ENCODE data around the gene DNAAF5. TPM values are rescaled to one million over a fixed set of nuclear protein-coding genes. Genes with fewer than 3 reads are reported as not detected.

DNAAF5 gene
- total RNA-seq = 41.5 and 41.7 TPM in 2 replicates

DNA sequence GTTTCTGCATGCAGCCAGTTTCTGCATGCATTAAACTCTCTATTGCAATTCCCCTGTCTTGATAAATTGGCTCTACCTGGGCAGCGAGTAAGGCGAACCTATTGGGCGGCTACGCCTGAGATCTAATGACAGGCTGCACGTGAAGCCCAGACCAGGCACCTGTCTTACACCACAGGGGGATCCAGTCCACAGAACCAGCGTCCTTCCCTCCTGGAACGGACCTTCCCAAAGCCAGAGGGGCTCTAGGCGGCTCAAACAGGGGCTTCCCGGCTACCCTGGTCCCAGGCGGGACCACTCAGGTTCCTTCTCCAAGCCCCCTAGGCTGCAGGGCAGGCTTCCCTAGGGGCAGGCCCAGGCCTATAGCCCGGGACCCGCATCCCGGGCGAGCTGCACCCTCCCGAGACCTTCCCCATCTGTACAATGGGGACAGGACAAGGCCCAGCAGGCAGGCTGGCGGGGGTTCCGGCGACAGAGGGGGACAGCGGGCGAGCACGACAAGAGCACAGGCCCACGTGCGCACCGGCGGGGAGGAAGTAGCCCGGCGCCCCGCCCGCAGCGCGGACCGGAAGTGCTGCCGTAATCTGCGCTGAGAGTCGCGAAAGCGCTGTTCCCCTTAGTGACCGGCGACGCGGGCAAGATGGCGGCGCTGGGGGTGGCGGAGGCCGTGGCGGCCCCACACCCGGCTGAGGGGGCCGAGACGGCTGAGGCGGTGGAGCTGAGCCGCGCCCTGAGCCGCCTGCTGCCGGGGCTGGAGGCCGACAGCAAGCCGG, at the start of gene DNAAF5:
TSS of gene DNAAF5 (plus strand) at position 616 of the 770 bp plus-strand sequence. CDS start at position 638, 22 bp downstream.
- Mint-ChIP-seq H3K9me3 (peaks cover 25% of the 10 kb centered on the region), H3K4me3 (ENCODE audit: low read depth) (peak within 1 kb of the TSS; percentile 92), H3K36me3 (ENCODE audit: low read depth) (peaks cover 60% of the 10 kb centered on the region), H3K27ac (peak within 1 kb of the TSS; percentile 91), H3K4me1 (ENCODE audit: low read depth) (peaks cover 17% of the 10 kb centered on the region), H3K27me3 (ENCODE audit: low read depth) (no peaks in the 10 kb centered on the region)
- intact Hi-C loops (cut with micrococcal nuclease) = loop anchor here (1.0 to 5.0 kb wide), 4 partner anchors 91 to 207 kb away; partner anchors contain the start of gene PDGFA
- peak; percentile 85 for DNase-seq (ENCODE audit: low spot score)

DNA sequence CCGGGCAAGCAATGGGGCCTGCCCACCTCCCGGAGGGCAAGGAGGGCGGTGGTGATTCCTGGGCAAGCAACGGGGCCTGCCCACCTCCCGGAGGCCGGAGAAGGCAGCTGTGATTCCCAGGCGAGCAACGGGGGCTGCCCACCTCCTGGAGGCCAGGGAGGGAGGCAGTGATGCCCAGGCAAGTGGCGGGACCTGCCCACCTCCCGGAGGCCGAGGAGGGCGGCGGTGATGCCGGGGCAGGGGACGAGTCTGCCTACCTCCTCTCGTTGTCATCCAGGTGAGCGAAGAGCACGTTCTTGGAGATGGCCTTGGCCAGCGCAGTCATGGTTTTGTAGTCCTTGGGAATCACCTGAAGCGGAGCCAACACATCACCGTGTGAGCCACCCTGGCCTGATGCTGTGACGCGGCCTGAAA, 49.5 kb upstream of the DNAAF5 start:
- Mint-ChIP-seq H3K36me3 (ENCODE audit: low read depth) (peaks cover 52% of the 10 kb centered on the region), H3K4me3 (ENCODE audit: low read depth) (no peak overlapping the region), H3K4me1 (ENCODE audit: low read depth) (no peaks in the 10 kb centered on the region), H3K27ac (no peak overlapping the region), H3K9me3 (peaks cover 13% of the 10 kb centered on the region), H3K27me3 (ENCODE audit: low read depth) (no peaks in the 10 kb centered on the region)
- no peak for DNase-seq (ENCODE audit: low spot score)
- intact Hi-C loops (cut with micrococcal nuclease) = no loop called here

DNA sequence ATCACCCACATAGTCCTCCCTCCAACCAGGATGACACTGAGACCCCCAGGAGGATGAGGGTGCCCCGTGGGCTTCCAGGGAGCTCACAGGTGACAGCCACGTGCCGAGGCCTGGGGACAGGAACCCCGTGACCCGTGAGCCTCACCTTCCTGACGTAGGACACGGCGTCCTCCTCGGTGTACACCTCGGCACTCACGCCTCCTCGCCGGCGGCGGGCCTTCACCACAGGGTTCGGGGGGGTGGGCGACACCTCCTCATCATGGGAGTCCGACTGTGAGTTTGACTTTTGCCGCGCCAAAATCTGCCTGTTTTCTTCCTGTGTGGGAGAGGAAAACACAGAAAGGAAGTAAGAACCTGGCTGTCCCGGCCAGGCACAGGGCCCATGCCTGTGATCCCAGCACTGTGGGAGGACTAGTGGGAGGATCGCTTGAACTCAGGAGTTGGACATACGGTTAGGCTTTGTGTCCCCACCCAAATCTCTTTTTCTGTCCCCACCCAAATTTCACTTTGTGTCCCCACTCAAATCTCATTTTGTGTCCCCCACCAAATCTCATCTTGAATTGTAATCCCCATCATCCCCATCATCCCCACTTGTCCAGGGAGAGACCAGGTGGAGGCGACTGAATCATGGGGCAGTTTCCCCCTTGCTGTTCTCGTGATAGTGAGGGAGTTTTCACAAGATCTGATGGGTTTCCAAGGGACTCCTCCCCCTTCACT, 45.9 kb upstream of the DNAAF5 start:
- no peak for DNase-seq (ENCODE audit: low spot score)
- Mint-ChIP-seq H3K27ac (no peak overlapping the region), H3K9me3 (peaks cover 15% of the 10 kb centered on the region), H3K36me3 (ENCODE audit: low read depth) (peaks cover 49% of the 10 kb centered on the region), H3K4me1 (ENCODE audit: low read depth) (no peaks in the 10 kb centered on the region), H3K4me3 (ENCODE audit: low read depth) (no peak overlapping the region), H3K27me3 (ENCODE audit: low read depth) (no peaks in the 10 kb centered on the region)
- intact Hi-C loops (cut with micrococcal nuclease) = no loop called here

DNA sequence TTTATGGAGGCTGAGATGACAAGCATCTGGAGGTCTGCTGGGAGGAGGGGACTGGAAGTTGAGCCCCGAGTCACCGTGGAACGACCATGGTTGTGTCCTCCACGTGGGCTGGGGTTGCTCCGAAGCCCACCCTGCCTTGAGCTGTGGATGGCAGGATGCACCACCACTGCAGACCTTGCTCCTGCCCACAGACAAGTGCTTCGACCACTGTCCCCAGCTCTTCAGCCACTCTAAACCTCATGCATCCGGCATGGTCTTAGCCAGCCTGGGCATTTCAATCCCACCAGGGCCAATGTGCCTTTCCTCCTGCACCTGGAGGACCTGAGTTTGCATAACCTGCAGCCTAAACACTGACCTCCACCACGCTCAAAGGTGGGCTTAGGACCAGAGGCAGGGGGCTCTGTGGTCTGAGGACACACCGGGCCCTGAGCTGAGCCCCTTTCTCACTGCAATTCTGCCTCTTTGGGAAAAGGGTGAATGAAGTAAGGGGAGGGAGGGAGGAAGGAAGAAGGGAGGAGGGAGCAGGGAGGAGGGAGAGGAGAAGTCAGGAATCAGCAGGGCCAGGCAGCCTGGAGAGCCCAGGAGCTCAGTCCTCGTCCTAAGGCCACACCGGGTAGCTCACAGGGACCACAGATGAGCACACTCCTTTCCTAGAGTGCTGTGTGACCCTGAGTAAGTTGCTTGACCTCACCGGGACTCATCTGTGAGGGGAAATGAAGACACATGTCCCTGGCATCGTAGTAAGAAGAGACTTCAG, 44.8 kb upstream of the DNAAF5 start:
- Mint-ChIP-seq H3K27ac (no peak overlapping the region), H3K4me3 (ENCODE audit: low read depth) (no peak overlapping the region), H3K9me3 (peaks cover 27% of the 10 kb centered on the region), H3K27me3 (ENCODE audit: low read depth) (no peaks in the 10 kb centered on the region), H3K4me1 (ENCODE audit: low read depth) (no peaks in the 10 kb centered on the region), H3K36me3 (ENCODE audit: low read depth) (peaks cover 48% of the 10 kb centered on the region)
- no peak for DNase-seq (ENCODE audit: low spot score)
- intact Hi-C loops (cut with micrococcal nuclease) = no loop called here

DNA sequence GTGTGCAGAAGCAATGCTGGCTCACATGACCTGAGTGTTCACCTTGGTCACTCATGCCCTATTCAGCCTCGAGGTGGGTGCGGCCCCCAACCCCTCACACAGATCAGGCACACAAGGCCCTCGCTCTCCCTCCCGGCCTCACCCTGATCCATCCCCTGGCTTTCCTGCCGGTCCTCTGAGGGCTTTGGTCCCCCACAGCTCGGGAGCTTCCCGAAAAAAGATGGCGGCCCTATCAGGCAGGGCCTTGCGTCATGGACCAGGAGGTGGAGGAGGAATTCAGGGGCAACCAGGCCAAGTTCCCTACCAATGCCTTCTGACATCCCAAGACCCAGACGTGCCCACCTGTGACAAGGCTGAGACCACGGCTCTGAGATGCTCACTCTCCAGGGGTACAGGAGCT, 43.7 kb upstream of the DNAAF5 start:
- H3K36me3 Mint-ChIP-seq (ENCODE audit: low read depth) = peaks cover 51% of the 10 kb centered on the region

DNA sequence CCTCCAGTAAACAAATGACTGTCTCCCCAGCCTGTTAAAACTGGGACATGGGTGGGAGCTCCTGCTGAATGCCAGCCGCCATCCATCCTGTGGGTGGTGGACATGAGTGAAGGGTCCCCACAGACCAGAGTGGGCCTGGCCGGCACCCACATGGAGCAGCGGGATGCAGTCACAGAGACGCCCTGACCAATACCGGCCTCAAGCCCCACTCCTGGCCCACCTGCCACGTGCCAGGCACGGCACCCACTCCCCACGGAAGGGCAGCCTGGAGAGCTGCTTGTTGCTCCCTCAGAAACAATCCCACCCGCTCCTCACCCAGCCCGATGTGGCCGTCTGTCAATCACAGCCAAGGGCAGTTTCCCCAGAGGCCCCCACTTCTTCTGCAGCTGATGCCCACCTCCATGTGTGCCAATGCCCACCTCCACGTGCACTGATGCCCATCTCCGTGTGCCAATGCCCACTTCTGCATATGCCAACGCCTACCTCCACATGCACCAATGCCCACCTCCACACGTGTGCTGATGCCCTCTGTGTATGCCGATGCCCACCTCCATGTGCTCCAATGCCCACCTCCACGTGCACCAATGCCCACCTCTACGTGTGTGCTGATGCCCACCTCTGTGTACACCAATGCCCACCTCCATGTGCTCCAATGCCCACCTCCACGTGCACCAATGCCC, 42.8 kb upstream of the DNAAF5 start:
- intact Hi-C loops (cut with micrococcal nuclease) = no loop called here
- no peak for DNase-seq (ENCODE audit: low spot score)
- Mint-ChIP-seq H3K27me3 (ENCODE audit: low read depth) (no peaks in the 10 kb centered on the region), H3K9me3 (peaks cover 42% of the 10 kb centered on the region), H3K4me3 (ENCODE audit: low read depth) (no peak overlapping the region), H3K4me1 (ENCODE audit: low read depth) (no peaks in the 10 kb centered on the region), H3K36me3 (ENCODE audit: low read depth) (peaks cover 50% of the 10 kb centered on the region), H3K27ac (no peak overlapping the region)

More for the DNA sequence above, 43.7 kb upstream of the DNAAF5 start:
- Mint-ChIP-seq H3K9me3 (peaks cover 37% of the 10 kb centered on the region), H3K4me3 (ENCODE audit: low read depth) (no peak overlapping the region), H3K4me1 (ENCODE audit: low read depth) (no peaks in the 10 kb centered on the region), H3K27me3 (ENCODE audit: low read depth) (no peaks in the 10 kb centered on the region), H3K27ac (no peak overlapping the region)
- intact Hi-C loops (cut with micrococcal nuclease) = no loop called here
- DNase-seq (ENCODE audit: low spot score) = no peak

DNA sequence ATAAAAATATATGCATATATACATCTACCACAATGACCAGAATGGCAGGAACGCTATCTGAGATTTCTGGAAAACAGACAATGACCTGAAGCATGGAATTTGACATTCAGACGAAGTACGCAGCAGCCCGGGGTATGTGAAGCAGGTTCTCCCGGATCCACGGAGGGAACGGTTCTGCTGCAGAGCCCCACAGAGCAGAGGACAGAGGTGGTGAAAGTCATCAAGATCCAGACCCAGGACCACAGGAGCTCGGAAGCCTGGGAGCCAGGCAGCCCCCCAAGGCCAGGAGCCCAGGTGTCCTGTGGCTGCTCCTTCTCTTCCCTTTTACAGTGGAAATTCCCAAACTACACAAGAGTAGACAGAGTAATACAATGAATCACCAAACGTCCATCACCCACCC, 42.1 kb upstream of the DNAAF5 start:
- no peak overlapping the region for H3K4me3 Mint-ChIP-seq (ENCODE audit: low read depth)
- no peak overlapping the region for H3K27ac Mint-ChIP-seq
- H3K4me1 Mint-ChIP-seq (ENCODE audit: low read depth) = no peaks in the 10 kb centered on the region
- no peaks in the 10 kb centered on the region for H3K27me3 Mint-ChIP-seq (ENCODE audit: low read depth)
- peaks cover 44% of the 10 kb centered on the region for H3K9me3 Mint-ChIP-seq
- intact Hi-C loops (cut with micrococcal nuclease) = no loop called here
- no peak for DNase-seq (ENCODE audit: low spot score)
- H3K36me3 Mint-ChIP-seq (ENCODE audit: low read depth) = peaks cover 49% of the 10 kb centered on the region

DNA sequence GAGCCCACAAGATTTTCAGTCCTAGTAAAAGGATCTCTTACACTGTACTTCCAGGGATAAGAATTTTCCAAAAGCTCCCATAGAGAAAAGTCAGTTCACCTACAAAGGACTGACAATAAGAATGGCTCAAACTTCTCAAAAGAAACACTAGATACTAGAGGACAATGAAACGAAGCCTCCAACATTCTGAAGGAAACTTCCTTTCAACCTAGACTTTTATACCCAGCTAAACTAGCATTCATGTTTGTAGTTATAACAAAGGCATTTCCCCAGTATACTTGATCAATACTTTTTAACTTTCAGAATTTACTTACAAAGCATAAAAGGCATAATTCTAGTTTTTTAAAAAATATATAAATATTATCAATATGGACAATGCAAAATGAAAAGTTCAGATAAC, 41.0 kb upstream of the DNAAF5 start:
- no peak overlapping the region for H3K27ac Mint-ChIP-seq
- peaks cover 47% of the 10 kb centered on the region for H3K36me3 Mint-ChIP-seq (ENCODE audit: low read depth)
- intact Hi-C loops (cut with micrococcal nuclease) = no loop called here
- H3K4me1 Mint-ChIP-seq (ENCODE audit: low read depth) = no peaks in the 10 kb centered on the region
- DNase-seq (ENCODE audit: low spot score) = no peak
- no peak overlapping the region for H3K4me3 Mint-ChIP-seq (ENCODE audit: low read depth)
- H3K9me3 Mint-ChIP-seq = peaks cover 44% of the 10 kb centered on the region
- H3K27me3 Mint-ChIP-seq (ENCODE audit: low read depth) = no peaks in the 10 kb centered on the region

DNA sequence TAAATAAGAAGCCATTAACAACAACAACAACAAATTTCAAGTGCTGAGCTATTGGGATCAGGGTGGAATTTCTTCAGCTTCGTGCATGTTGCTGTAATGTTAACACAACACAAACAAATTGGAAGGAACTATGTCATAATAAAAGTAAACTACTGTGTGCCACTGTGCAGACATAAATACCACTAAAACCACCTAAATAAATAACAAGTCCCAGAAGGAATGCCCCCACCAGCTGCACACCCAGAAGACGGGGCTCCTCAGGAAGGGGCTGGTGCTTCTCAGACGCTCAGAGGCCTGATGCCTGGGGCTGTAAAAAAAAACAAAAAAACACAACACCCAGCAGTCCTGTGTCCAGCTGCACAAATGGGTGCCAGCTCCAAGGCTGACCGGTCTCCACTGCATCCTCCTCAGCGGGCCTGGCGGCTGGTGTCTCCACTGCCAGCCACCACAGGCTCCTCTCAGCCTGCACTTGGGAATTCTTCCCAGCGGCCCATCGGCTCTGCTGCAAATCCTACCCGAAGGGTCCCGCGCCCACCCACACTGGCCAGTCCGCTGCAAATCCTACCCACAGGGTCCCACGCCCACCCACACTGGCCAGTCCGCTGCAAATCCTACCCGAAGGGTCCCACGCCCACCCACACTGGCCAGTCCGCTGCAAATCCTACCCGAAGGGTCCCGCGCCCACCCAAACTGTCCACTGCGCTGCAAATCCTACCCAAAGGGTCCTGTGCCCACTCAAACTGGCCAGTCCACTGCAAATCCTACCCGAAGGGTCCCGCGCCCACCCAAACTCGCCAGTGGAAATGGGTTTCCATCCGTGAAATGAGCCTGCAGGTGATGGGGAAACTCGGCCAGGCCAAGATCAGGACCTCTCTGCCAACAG, 35.8 kb upstream of the DNAAF5 start:
- Mint-ChIP-seq H3K4me1 (ENCODE audit: low read depth) (no peaks in the 10 kb centered on the region), H3K27ac (no peak overlapping the region), H3K4me3 (ENCODE audit: low read depth) (no peak overlapping the region), H3K36me3 (ENCODE audit: low read depth) (peaks cover 52% of the 10 kb centered on the region), H3K27me3 (ENCODE audit: low read depth) (no peaks in the 10 kb centered on the region), H3K9me3 (peaks cover 42% of the 10 kb centered on the region)
- intact Hi-C loops (cut with micrococcal nuclease) = no loop called here
- DNase-seq (ENCODE audit: low spot score) = no peak

DNA sequence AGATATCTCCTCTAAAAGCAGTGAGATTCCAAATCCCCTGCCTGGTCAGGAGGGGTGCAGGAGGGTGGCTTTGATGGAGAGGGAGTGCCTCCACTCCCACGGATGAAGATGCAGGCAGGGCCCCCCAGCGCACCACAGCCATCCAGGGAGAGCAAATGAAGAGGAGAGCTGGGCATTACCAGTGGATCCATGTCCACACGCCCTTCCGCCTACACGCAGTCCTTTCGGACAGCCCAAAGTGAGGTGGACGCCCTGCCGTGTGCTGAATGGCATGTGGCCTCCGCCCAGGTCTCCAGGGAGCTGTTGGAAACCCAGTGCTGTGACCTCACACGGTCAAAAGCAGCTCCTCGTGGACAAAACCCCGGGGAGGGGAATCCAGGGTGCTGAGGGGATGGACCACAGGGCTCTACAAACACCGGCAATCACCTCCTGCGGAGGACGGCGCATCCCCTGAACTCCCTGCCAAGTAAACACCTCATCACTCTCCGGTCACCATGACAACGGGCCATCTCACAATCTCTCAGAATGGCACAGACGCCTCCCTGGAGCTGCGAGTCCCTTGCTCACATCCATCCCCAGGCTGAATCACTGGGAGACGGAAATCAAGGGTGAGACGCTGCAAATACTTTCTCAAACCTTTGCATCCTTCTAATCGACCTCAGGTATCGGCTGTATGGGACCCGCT, 35.0 kb upstream of the DNAAF5 start:
- H3K27me3 Mint-ChIP-seq (ENCODE audit: low read depth) = no peaks in the 10 kb centered on the region
- H3K4me3 Mint-ChIP-seq (ENCODE audit: low read depth) = no peak overlapping the region
- H3K27ac Mint-ChIP-seq = no peak overlapping the region
- intact Hi-C loops (cut with micrococcal nuclease) = no loop called here
- H3K4me1 Mint-ChIP-seq (ENCODE audit: low read depth) = no peaks in the 10 kb centered on the region
- DNase-seq (ENCODE audit: low spot score) = no peak
- peaks cover 47% of the 10 kb centered on the region for H3K36me3 Mint-ChIP-seq (ENCODE audit: low read depth)
- peaks cover 34% of the 10 kb centered on the region for H3K9me3 Mint-ChIP-seq

DNA sequence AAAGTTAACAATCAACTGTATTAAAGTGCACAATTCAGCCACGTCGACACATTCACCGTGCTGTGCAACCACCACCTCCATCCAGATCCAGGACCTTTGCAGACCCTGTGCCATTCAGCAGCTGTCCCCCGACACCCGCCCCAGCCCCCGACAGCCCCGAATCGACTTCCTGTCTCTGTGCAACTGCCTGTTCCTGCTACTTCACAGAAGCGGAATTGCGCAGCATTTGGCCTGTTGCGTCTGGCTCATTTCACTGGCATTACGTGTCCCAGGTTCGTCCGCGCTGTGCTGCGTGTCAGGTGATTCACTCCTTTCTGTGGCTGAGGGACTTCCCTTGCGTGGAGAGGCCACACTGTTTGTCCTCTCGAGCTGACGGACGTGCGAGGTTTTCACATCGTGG, 33.2 kb upstream of the DNAAF5 start:
- no peaks in the 10 kb centered on the region for H3K27me3 Mint-ChIP-seq (ENCODE audit: low read depth)
- H3K36me3 Mint-ChIP-seq (ENCODE audit: low read depth) = peaks cover 36% of the 10 kb centered on the region
- H3K4me1 Mint-ChIP-seq (ENCODE audit: low read depth) = no peaks in the 10 kb centered on the region
- intact Hi-C loops (cut with micrococcal nuclease) = no loop called here
- H3K9me3 Mint-ChIP-seq = peaks cover 21% of the 10 kb centered on the region
- H3K27ac Mint-ChIP-seq = no peak overlapping the region
- H3K4me3 Mint-ChIP-seq (ENCODE audit: low read depth) = no peak overlapping the region
- DNase-seq (ENCODE audit: low spot score) = no peak
